Measurements from ENCODE around the gene ZNF442.
"Not testable (repeated sequence)": the region's sequence is repeated elsewhere in the genome, so short reads cannot be mapped to it uniquely, and the experiment has no call there.

The ZNF442 gene

GRCh38 chr19:12365236-12366162 lies at the start of gene ZNF442:
ZNF442 (minus strand) TSS chr19:12365683; CDS start chr19:12363631, 2,052 bp downstream.
- DNase-seq (ENCODE audit: low read depth), result peak; percentile 83

- DNase-seq (ENCODE audit: low read depth), result no peak
Measured at GRCh38 chr19:12411893-12412292, 46.4 kb upstream of the ZNF442 start.

DNA sequence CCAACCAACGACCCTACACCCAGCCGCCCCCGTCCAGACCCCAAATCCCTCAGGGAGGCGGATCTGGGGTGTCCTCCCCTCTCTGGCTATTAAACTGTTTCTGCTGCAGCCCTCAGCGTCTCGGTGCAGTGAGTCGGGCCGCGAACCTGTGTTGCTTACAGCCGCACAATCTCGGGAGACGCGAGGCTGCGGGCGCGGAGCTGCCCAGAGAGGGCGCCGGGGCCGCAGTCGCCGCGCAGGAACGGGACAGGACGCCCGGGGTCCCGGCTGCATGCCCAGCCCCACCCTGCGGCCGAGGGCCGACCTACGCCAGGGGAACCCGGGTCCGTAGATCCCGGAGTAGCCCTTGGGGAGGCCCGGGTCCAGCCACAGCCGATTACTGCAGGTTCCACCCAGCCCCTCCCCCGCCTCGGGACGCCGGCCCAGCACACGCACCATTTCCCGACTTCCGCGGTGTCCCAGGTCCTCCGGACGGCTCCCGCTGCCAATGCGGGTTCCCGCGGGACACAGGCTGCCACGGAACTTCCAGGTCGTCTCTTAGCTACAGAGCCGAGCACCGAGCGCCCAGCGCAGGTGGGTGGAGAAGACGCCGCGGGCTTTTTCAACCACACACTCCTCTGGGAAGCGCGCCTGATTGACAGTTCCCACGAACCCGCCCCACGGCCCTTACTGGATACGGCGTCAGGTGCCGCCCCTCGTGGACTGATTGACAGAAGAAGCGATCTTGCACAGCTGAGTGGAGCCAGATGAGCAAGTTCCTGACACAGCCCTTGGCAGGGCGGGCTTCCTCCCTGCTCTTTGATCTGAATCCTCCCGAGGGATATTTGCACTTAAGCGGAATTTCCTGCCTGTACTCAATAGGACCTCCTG lies 35.4 kb upstream of the ZNF442 start, which contains the start of gene ZNF799:
Gene ZNF799, minus strand, starts transcription at position 639 of the 870 bp plus-strand sequence. Its CDS starts 201 bp downstream, at position 438.
- peak; percentile 82 for DNase-seq (ENCODE audit: low read depth)

DNA sequence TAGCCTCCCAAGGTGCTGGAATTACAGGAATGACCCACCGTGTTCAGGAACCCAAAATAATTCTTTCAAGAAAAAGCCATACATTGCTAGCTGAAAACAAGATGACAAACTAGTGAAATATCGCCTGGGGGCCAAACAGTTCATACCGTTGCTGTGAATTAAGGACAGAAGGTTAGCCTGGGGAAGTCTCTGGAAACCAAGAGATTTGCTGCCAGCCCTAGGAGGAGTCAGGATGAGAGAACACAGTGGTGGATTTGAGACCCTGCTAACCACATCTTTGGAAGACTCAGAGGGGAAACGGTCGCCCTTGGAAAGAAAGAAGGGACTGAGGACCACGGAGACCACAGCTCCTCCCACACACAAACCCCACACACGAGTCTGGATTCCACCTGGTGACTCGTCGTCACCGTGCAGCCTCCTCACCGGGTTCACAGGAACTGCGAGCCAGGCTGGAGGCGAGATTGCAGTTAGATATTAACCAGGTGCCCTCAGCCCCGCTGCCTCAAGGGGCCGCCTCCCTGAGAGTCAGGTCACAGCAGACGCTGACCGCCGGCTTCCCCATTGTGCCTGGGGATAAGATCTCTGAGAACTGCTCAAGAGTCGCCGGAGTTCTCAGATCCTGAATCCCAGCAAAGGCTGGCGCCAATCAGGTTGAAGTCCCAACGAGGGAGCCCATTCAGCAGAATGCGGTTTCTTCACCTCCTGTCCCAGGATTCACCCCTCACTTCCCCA lies 34.6 kb upstream of the ZNF442 start:
- peak; percentile 20 for DNase-seq (ENCODE audit: low read depth)

GRCh38 chr19:12391148-12391547 lies 25.7 kb upstream of the ZNF442 start:
- not testable (repeated sequence) for DNase-seq (ENCODE audit: low read depth)

GRCh38 chr19:12386365-12386764 lies 20.9 kb upstream of the ZNF442 start:
- DNase-seq (ENCODE audit: low read depth), result not testable (repeated sequence)

DNA sequence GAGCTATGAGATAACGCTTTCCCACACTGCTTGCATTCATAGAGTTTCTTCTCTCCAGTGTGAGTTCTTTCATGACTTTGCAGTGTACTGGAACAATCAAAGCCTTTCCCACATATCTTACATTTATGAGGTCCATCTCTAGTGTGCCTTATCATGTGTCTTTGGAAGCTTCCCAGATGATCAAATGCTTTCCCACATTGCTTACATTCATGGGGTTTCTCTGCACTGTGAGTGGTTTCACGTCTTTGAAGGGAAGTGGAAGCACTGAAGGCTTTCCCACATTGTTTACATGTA lies 14.9 kb upstream of the ZNF442 start:
- no peak for DNase-seq (ENCODE audit: low read depth)

- DNase-seq (ENCODE audit: low read depth), result no peak
Measured at GRCh38 chr19:12379732-12380443, 14.4 kb upstream of the ZNF442 start.

GRCh38 chr19:12374026-12374425 lies 8.5 kb upstream of the ZNF442 start:
- no peak for DNase-seq (ENCODE audit: low read depth)

GRCh38 chr19:12364391-12365235 lies 870 bp downstream of the ZNF442 start:
- no peak for DNase-seq (ENCODE audit: low read depth)

DNA sequence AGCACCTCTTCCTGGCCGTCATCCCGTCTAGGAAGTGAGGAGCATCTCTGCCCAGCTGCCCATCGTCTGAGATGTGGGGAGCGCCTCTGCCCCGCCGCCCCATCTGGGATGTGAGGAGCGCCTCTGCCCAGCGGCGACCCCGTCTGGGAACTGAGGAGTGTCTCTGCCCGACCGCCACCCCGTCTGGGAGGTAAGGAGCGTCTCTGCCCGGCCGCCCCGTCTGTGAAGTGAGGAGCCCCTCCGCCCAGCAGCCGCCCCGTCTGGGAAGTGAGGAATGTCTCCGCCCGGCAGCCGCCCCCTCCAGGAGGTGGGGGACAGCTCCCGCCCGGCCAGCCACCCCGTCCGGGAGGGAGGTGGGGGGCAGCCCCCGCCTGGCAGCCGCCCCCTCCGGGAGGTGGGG lies 3.2 kb downstream of the ZNF442 start:
- DNase-seq (ENCODE audit: low read depth), result not testable (repeated sequence)

GRCh38 chr19:12353375-12353774 lies 12.1 kb downstream of the ZNF442 start:
- no peak for DNase-seq (ENCODE audit: low read depth)

GRCh38 chr19:12350890-12351197 lies 14.6 kb downstream of the ZNF442 start:
- no peak for DNase-seq (ENCODE audit: low read depth)

- DNase-seq (ENCODE audit: low read depth), result no peak
Measured at GRCh38 chr19:12350185-12350889, 15.1 kb downstream of the ZNF442 start.

- DNase-seq (ENCODE audit: low read depth), result no peak
Measured at GRCh38 chr19:12346896-12347295, 18.6 kb downstream of the ZNF442 start.

- no peak for DNase-seq (ENCODE audit: low read depth)
Measured at GRCh38 chr19:12345197-12345596, 20.3 kb downstream of the ZNF442 start.

GRCh38 chr19:12333162-12334159 lies 32.0 kb downstream of the ZNF442 start, which contains the start of gene ZNF563:
ZNF563 (minus strand) TSS chr19:12333633; CDS start chr19:12333482, 151 bp downstream.
- peak; percentile 97 for DNase-seq (ENCODE audit: low read depth)

GRCh38 chr19:12331211-12331941 lies 34.1 kb downstream of the ZNF442 start:
- DNase-seq (ENCODE audit: low read depth), result peak; percentile 76

All from activated T-cell treated with anti-CD3 and anti-CD28 coated beads for 48 hours (primary cell).